Mammary epithelial cell (primary cell): Measurements from ENCODE around the gene LGR4.

Experiments used
- EZH2 ChIP-seq: IDR thresholded peaks from 2 replicates; pipeline ENCODE4 v1.6.1; 2012; ENCODE audit warnings: low read length, inconsistent platforms, borderline replicate concordance
- TF ChIP-seq, protein P1 (sequence below), 2 donors: IDR thresholded peaks in 1 of 2; conservative IDR thresholded peaks in 1 of 2; 2 replicates each; pipeline ENCODE4 v1.5.1; 2011 to 2012; ENCODE audit warnings: inconsistent platforms in 2 of 2, low read length in 2 of 2, mild to moderate bottlenecking in 2 of 2, control low read depth in 1 of 2, low read depth in 1 of 2; ENCODE audit not compliant: insufficient read depth in 1 of 2; ENCODE audit errors: extremely low read depth in 1 of 2

DNA sequence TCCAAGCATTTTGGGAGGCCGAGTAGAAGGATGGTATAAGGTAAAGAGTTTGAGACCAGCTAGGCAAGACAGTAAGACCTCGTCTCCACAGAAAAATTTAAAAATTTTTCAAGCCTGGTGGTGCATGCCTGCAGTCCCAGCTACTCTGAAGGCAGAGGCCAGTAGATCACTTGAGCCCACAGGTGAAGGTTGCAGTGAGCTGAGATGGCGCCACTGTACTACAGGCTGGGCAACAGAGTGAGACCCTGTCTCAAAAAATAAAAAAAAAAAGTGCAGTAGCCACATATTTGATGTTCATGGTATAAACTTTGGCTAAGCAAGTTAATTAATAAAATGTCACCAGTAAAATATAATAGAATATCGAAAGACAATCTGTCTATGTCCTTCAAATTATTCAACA is 27.0 kb downstream of the LGR4 start:
- TF ChIP-seq, protein P1, sequence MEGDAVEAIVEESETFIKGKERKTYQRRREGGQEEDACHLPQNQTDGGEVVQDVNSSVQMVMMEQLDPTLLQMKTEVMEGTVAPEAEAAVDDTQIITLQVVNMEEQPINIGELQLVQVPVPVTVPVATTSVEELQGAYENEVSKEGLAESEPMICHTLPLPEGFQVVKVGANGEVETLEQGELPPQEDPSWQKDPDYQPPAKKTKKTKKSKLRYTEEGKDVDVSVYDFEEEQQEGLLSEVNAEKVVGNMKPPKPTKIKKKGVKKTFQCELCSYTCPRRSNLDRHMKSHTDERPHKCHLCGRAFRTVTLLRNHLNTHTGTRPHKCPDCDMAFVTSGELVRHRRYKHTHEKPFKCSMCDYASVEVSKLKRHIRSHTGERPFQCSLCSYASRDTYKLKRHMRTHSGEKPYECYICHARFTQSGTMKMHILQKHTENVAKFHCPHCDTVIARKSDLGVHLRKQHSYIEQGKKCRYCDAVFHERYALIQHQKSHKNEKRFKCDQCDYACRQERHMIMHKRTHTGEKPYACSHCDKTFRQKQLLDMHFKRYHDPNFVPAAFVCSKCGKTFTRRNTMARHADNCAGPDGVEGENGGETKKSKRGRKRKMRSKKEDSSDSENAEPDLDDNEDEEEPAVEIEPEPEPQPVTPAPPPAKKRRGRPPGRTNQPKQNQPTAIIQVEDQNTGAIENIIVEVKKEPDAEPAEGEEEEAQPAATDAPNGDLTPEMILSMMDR (conservative IDR thresholded peaks at IDR 0.05 in 1 of 2, IDR thresholded peaks at IDR 0.05 in 1 of 2; ENCODE audit: extremely low read depth in 1 of 2, insufficient read depth in 1 of 2, low read depth in 1 of 2, low read length in 2 of 2): no peak
- TF ChIP-seq EZH2: no peak
